HG03575 (cell line): ENCODE results near the gene ZSWIM5.
"Not testable (repeated sequence)": the region's sequence is repeated elsewhere in the genome, so short reads cannot be mapped to it uniquely, and the experiment has no call there.

Experiments used
- ATAC-seq: cut with Tn5 transposase; IDR thresholded peaks from one replicate; pipeline ENCODE4 v1.9.1; 2021; ENCODE audit not compliant: unreplicated experiment, insufficient number of reproducible peaks, low FRiP score; ENCODE audit errors: extremely low read depth

Gene ZSWIM5

DNA sequence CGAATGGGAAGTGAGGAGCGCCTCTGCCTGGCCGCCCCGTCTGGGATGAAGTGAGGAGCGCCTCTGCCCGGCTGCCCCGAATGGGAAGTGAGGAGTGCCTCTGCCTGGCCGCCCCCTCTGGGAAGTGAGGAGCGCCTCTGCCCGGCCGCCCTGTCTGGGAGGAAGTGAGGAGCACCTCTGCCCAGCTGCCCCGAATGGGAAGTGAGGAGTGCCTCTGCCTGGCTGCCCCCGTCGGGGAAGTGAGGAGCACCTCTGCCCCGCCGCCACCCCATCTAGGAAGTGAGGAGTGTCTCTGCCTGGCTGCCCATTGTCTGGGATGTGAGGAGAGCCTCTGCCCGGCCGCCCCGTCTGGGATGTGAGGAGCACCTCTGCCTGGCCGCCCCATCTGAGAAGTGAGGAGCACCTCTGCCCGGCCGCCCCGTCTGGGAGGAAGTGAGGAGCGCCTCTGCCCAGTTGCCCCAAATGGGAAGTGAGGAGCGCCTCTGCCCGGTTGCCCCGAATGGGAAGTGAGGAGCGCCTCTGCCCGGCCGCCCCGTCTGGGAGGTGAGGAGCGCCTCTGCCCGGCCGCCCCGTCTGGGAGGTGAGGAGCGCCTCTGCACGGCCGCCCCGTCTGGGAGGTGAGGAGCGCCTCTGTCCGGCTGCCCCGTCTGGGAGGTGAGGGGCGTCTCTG lies 100.8 kb downstream of the ZSWIM5 start:
- ATAC-seq, result not testable (repeated sequence)

DNA sequence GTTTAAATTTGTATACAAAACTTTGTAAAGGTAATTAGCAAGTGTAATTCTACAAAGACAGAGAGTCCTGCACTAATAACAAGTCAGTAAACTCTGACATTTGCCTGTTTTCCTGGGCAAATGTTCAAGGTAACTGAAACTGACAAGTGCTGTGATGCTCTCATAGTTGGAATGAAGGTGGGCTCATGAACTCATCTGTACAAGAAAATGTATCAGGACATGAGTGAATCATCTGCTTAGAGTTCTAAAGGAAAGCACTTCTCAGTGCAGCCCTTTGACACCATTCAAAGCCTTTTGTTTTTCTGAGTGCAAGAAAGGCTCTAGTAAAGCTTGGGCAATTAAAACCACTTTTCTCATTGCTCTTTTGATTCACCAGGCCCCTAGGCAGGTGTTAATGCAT lies 102.9 kb downstream of the ZSWIM5 start:
- no peak for ATAC-seq

DNA sequence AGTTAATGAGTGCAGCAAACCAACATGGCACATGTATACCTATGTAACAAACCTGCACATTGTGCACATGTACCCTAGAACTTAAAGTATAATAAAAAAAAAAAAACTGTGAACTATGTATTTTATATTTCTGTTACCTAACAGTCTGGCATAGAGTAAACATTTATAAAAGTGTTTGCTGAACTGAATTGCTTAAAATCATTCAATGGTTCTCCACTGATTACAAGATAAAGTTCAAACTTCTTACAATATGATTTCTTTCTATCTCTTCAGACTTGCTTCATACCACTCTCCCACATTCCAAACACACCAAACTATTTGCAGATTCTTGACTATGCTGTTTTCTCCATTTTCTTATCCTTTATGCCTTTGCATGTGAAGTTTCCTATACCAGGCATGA lies 104.5 kb downstream of the ZSWIM5 start:
- no peak for ATAC-seq

DNA sequence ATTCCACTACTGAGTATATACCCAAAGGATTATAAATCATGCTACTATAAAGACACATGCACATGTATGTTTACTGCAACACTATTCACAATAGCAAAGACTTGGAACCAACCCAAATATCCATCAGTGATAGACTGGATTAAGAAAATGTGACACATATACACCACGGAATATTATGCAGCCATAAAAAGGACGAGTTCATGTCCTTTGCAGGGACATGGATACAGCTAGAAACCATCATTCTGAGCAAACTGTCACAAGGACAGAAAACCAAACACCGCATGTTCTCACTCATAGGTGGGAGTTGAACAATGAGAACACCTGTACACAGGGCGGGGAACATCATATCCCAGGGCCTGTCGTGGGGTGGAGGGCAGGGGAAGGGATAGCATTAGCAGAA lies 104.9 kb downstream of the ZSWIM5 start:
- not testable (repeated sequence) for ATAC-seq

DNA sequence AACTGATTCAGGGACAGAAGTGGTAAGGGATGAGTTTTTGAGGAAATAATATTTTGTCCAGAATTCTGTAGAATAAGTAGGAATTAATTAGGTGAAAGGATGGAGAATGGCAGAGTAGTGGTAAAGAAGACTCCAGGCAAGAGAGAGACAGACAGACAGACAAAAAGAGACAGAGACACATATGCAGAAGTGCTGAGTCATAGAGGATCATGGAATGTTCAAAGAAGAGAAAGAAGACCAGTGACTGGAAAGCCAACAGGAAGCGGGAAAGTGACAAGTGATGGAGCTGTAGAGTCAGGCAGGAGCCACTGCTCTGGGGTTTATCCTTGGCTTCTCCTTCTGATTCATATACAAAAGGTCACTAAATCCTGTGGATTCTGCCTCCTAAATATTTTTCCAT lies 108.5 kb downstream of the ZSWIM5 start:
- ATAC-seq, result no peak

DNA sequence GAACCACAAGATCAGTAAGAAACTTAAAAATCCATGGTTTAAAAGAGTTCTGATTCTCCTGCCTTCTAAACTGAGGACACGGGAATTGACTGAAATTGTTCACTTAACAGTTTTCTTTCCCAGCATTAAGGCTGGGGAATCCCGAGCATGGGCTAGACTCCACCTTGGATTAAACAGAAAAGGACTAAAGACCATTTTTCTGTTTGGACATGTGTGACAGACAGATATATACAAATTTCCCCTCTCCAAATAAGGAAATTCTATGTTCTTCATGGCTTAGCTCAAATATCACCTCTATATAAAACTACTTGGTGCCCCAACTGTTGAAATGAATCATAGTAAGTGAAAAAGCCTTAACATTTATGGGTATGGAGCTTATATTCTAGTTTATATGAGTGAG lies 109.3 kb downstream of the ZSWIM5 start:
- no peak for ATAC-seq

DNA sequence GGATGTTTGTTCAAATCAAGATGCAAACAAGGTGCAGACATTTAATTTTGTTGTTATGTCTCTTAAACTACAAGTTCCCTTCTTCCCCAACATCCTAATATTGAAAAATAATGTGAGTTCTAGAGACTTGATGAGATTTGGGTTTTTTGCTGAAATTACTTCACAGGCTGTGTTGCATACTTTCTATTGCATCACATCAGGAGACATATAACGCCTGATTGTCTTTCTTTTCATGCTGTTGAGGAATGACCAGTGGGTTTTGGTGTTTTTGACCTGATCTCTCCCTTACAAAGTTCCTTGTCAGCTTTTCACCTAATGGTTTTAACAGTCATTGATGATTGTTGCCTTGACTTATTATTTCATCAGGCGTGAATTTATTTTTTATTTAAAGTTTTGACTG lies 111.0 kb downstream of the ZSWIM5 start:
- no peak for ATAC-seq

DNA sequence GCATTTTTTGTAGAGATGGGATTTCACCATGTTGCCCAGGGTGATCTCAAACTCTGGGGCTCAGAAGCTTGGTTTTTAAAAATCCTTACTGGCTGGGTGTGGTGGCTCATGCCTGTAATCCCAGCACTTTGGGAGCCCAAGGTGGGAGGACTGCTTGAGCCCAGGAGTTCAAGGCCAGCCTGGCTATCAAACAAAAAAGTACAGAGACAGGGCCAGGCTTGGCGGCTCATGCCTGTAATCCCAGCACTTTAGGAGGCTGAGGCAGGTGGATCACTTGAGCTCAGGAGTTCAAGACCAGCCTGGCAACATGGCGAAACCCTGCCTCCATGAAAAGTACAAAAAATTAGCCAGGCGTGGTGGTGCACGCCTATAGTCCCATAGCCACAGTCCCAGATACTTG lies 112.0 kb downstream of the ZSWIM5 start:
- ATAC-seq, result not testable (repeated sequence)

DNA sequence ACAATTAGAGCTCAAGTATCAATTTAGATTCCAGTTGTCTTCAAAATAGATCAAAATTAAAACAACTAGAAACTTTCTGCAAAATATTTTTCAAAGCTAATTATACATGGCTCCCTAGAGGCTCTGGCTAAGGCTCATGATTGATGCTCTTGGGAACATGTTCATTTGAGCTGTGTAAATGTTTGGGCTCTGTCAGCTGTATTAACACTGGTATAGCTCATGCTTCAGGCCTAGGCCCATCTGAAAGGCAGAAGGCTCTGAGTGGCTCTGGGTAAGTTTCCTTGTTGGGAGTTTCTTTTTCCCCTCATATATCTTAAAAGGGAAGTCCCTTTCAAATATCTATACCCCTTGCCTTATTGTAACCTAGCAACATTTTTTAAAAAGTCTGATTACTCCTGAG lies 113.1 kb downstream of the ZSWIM5 start:
- ATAC-seq, result no peak

DNA sequence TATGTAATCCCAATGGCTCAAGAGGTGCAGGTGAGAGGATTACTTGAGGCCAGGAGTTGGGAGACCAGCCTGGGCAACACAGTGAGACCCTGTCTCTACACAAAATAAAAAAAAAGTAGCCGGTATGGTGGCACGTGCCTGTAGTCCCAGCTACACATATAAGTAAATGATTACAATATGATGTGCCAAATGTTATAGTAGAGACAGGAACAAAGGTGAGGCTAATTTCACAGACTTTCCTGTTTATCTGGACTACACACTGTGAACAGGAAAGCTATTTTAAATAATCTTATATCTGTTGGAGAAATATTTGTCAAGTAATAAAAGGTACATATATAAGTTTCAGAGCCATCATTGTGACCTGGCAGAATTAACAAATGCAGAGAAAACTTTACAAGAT lies 116.7 kb downstream of the ZSWIM5 start:
- no peak for ATAC-seq

DNA sequence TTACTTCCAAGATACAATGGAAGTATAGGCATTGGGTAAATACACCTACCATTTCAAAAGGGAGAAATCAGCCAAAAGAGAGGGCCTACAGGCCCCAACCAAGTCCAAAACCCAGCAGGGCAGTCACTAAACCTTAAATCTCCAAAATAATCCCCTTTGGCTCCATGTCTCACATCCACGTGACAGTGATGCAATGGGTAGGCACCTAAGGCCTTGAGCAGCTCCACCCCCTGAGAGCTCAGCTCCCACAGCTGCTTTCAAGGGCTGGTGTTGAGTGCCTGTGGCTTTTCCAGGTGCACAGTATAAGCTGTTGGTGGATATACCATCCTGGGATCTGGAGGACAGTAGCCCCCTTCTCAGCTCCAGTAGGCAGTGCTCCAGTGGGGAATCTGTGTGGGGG lies 121.8 kb downstream of the ZSWIM5 start:
- ATAC-seq, result no peak

DNA sequence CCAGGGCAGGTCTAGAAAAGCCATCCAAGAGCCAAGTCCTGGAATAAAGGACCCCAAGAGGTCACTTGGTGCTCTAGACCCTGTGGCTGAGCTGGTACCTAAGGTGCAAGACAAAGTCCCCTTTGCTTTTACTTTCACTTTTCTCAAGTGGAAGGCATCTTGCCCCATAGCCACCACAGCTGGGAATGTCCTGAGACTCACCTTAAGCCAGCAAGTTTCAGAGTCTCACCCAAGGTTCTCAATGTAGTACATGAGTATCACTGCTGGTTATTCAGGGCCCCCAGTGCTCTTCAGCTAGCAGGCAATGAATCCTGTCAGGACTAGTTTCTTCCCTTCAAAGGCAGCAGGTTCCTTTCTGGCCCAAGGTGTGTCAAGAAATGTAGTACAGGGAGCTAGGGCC lies 126.9 kb downstream of the ZSWIM5 start:
- ATAC-seq, result no peak

DNA sequence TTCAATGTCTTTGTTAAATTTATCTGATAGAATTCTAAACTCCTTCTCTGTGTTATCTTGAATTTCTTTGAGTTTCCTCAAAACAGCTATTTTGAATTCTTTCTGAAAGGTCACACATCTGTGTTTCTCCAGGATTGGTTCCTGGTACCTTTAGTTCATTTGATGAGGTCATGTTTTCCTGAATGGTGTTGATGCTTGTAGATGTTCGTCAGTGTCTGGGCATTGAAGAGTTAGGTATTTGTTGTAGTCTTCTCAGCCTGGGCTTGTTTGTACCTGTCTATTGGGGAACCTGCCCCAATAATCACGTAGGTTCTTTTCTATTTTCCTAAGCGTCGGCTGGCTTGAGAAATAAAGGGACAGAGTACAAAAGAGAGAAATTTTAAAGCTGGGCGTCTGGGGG lies 129.4 kb downstream of the ZSWIM5 start:
- ATAC-seq, result not testable (repeated sequence)

DNA sequence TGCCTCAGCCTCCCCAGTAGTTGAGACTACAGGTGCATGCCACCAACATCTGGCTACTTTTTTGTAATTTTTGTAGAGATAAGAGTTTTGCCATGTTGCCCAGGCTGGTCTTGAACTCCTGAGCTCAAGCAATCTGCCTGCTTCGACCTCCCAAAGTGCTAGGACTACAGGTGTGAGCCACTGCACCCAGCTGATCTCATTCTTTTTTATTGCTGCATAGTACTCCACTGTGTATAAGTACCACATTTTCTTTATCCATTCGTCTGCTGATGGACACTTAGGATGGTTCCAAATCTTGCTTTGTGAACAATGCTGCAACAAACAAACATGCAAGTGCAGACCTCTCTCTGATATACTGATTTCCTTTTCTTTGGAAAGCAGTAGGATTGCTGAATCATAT lies 134.8 kb downstream of the ZSWIM5 start:
- ATAC-seq, result no peak

DNA sequence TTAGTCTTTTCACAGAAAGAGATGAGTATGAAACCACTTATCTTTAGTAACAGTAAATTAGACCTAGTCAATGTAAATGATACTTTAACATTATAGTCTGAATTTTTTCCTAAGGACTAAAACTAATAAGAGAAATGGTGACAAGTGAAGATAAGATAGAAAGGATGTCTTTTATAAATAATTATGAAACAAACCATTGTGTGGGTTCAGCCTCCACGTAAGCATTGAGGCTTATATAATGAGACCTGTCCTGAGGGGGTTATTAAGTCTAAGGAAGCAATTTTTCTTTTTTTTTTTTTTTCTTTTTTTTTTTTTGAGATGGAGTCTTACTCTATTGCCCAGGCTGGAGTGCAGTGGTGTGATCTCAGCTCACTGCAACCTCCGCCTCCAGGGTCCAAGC lies 138.6 kb downstream of the ZSWIM5 start:
- ATAC-seq, result no peak

DNA sequence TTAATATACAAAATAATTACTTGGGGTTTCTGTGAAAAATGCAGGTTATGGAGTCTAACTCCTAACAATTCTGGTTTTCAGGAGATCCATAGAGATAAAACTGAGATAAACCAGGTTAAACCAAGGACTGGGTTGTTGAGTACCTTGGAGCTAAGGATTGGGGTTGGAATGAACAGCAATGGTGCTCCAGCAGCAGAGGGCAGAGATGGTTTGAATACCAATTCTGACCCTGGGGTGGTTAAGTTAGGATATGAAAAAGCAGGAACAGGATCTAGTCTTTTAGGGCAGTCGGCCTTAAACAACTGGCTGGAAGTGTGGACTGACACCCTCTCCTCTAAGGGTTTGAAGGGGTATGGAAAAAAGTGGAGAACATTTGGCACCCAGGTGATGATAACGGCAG lies 141.3 kb downstream of the ZSWIM5 start:
- ATAC-seq, result no peak

DNA sequence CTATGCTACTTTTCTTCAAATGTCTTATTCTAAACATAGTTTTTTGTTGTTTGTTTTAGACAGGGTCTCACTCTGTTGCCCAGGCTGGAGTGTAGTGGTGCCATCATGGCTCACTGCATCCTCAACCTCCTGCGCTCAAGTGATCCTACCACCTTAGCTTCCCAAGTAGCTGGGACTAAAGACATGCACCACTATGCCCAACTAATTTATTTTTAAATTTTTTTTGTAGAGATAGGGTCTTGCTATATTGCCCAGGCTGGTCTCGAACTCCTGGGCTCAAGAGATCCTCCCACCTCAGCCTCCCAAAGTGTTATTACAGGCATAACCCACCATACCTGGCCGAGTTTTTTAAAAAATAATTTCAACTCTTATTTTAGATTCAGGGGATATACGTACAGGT lies 143.9 kb downstream of the ZSWIM5 start:
- not testable (repeated sequence) for ATAC-seq

DNA sequence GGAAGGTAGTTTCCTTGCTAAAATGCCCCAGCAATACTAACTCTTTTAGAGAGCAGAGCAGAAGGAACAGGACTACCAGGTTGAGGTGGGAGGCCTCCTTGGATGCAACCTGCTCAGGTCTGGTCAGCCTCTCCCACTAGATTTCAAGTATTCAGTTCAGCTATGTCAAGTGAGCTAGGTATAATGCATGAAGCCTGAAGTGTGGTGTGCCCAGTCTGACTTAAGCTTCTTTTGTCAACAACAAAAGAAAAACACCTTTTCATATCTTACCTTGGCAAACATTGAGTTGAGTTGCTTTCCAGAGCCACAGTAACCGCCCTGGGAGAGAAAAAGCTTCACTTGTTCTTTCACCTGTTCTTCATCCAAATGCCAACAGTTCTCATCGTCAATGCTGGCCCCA lies 146.6 kb downstream of the ZSWIM5 start:
- ATAC-seq, result no peak

DNA sequence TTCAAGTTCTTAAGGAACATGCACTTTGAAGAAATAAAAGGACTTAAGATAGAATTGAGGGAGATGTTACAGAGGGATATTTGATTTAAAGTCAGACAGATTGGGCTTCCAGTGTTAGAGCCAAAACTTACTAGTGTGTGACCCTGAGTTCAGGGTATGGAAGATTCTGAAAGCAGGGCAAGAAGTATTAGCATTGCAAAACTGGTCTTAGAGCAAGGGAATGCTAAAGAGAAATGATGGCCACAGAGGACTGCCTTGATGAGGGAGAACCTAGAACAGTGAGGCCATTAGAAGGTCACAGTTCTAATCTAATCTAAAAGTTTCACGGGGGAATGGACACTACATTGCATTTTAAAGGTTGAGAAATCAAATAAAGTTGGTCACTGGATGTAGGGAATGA lies 148.9 kb downstream of the ZSWIM5 start:
- no peak for ATAC-seq

DNA sequence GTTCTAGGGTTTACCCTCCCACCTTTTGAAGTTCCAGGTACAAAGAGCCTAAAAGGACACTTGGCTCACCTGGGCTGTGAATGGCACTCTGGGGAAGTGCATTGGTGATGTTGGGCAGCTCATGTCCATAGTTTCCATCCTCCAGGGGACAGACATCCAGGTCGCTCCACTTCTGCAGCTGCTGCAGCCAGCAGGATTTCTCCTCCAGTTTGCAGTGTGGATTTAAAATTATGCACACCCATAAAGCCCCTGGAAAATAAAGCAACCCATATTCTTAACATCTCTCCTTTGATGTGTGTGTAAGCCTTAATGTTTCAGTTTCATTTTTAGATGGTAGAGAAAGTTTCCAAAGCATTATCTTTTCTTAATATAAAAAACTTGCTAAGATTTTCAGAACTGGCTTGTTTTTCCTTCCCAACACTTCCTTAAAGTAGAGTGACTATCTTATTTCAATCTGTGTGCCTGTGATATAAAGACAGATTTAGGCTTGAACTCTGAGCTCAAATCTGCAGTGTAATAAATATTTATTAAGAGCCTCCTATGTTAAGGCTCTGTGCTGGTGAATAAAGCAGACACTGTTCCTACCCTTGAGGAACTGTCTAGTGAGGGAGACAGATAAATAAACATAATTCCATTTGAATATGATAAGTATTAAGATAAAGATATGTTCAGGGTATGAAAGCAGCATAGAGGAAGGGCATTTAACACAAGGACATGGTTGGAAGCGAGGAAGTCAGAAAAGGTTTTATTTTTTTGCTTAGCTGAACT lies 155.2 kb downstream of the ZSWIM5 start:
- no peak for ATAC-seq

DNA sequence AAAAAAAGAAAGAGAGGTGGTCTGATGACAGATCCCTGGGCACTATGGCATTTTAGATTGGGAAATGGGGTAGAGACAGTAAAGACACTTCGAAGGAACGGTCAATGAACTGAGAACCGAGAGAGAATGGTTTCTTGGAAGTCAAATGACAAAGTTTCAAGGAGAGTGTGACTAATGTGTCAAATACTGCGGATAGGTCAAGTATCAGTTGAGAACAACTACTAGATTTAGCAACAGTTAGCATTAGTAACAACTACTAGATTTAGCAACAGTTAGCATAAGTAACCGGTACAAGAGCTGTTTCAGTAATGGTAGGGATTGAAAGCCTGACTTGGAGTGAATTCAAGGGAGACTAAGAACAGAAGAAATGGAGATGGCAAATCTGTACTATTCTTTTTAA lies 159.4 kb downstream of the ZSWIM5 start:
- ATAC-seq, result no peak
